Sigmoid colon (tissue), 3 donors: ENCODE measurements around the gene ZBTB1.

ENCODE experiments used
- POLR2A ChIP-seq, 2 donors: fragments of 450-650 bp; IDR thresholded peaks; one replicate each; pipeline ENCODE4 v1.6.1; 2016; ENCODE audit warnings: antibody characterized with exemption in 2 of 2, mild to moderate bottlenecking in 2 of 2, moderate library complexity in 2 of 2
- TF ChIP-seq, protein P1 (sequence below), 4 experiments: fragments of 450-650 bp in 3 of 4; fragments of 200-600 bp in 1 of 4; IDR thresholded peaks; one replicate each; pipeline ENCODE4 v1.5.1; 2016 to 2019; ENCODE audit warnings: antibody characterized with exemption in 4 of 4, mild to moderate bottlenecking in 3 of 4, moderate library complexity in 2 of 4

DNA sequence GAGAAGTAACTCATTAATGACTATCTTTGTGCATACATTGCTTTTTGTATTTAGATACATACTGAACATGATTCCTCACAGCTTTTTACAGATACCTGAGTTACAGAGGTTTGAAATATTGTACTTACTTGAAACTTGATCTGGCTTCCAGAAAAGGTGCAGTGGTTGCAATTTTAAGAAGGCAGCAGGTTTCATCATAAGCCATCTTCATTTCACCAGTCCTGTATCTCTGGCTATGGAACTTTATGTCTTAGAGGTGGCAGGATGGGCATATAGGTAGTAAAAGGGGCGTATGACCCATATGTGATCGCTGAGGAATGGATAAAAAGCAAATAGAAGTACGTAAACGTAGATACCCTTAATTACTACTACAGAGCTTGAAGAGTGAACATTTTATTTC lies 13.7 kb downstream of the ZBTB1 start:
- TF ChIP-seq, protein P1, sequence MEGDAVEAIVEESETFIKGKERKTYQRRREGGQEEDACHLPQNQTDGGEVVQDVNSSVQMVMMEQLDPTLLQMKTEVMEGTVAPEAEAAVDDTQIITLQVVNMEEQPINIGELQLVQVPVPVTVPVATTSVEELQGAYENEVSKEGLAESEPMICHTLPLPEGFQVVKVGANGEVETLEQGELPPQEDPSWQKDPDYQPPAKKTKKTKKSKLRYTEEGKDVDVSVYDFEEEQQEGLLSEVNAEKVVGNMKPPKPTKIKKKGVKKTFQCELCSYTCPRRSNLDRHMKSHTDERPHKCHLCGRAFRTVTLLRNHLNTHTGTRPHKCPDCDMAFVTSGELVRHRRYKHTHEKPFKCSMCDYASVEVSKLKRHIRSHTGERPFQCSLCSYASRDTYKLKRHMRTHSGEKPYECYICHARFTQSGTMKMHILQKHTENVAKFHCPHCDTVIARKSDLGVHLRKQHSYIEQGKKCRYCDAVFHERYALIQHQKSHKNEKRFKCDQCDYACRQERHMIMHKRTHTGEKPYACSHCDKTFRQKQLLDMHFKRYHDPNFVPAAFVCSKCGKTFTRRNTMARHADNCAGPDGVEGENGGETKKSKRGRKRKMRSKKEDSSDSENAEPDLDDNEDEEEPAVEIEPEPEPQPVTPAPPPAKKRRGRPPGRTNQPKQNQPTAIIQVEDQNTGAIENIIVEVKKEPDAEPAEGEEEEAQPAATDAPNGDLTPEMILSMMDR (IDR thresholded peaks at IDR 0.05), result no peak
- TF ChIP-seq POLR2A (IDR thresholded peaks at IDR 0.05), result no peak
